ENCODE results near the gene SLC50A1.
"Not testable (repeated sequence)": the region's sequence is repeated elsewhere in the genome, so short reads cannot be mapped to it uniquely, and the experiment has no call there.

SLC50A1 gene

GRCh38 chr1:155137154-155137949 is 1.7 kb downstream of the SLC50A1 start:
- DNase-seq, result no peak

DNA sequence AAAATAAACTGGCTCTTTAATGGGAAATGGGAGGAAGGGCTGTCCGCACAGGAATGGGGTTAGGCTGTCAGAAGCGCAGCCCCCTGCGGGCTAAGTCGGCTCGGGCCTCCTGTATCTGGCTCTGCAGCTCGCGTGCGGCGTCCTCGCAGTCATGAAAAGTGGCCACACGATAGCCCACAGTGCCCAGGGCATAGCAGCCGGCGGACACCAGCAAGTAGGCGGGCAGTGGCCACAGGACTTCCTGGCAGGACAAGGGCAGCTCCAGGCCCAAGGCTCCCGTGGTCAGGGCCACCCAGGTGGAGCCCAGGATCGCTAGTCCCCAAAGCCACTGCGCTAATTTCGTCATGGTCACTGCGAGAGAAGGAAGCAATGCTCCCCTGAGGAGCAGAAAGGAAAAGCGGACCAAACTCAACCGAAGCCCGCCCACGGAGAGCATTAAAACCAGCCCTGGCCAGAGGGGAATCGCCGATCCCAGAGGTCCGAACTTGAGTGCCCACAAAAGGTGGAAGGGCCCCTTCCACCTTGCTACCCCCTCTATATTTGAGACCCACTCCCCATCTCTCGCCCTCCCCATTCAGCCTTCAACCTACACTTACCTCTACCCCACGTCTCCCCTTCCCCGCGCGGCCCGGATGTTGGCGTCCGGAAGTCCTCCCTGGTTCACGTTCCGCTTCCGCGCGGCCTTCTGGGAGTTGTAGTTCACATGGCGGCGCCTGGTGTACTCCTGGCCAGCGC is 4.4 kb downstream of the SLC50A1 start, which contains the start of gene DPM3:
TSS of gene DPM3 (minus strand) at position 637 of the 735 bp plus-strand sequence. CDS start at position 346, 291 bp downstream.
- peak; percentile 74 for DNase-seq

GRCh38 chr1:155140630-155140953 is 4.9 kb downstream of the SLC50A1 start:
- no peak for DNase-seq

DNA sequence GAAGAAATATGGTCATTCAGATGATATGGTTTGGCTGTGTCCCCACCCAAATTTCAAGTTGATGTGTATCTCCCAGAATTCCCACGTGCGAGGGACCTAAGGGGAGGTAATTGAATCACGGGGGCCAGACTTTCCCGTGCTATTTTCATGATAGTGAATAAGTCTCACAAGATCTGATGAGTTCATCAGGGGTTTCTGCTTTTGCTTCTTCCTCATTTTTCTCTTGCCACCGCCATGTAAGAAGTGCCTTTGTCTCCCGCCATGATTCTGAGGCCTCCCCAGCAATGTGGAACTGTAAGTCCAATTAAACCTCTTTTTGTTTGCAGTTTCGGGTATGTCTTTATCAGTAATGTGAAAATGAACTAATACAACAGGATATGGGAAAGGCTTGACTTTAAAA is 6.1 kb downstream of the SLC50A1 start:
- no peak for DNase-seq

DNA sequence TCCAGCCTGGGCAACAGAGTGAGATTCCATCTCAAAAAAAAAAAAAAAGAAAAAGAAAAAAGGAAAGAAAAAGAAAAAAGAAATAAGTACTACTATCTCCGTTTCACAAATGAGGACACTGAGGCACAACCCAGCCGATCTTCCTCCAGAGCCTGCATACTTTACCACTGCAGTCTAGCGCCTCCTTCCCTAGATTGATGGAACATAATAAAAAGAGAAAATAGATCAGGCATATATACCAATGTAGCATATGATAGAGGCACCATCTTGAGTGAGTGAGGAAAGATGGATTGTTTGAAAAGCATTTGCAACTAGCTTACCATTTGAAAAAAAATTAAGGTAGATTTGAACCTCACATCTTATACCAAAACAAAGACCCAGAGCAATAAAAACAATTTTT is 9.8 kb downstream of the SLC50A1 start:
- DNase-seq, result no peak

GRCh38 chr1:155155996-155156643 is 20.5 kb downstream of the SLC50A1 start:
- not testable (repeated sequence) for DNase-seq

DNA sequence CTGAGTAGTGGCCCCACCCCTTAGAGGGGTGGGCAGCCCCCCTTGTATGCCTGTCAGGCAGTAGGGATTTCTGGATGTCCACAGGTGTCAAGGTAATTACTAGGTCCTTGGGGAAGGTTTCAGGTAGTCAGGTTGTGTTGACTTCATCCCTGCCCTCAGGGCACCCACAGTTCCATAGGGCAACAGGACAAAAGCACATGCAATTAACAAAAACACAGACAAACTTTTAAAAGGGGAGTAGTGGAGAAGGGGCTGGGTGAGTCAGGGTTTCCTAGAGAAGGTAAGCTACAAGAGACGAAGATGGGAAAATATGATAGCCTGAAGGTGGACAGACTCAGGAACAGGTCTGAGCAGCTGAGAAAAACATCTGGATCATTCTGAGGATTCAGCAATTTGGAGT is 23.3 kb downstream of the SLC50A1 start:
- no peak for DNase-seq

- no peak for DNase-seq
Measured at GRCh38 chr1:155160128-155160527, 24.5 kb downstream of the SLC50A1 start.

- DNase-seq, result not testable (repeated sequence)
Measured at GRCh38 chr1:155162631-155163030, 27.0 kb downstream of the SLC50A1 start.

DNA sequence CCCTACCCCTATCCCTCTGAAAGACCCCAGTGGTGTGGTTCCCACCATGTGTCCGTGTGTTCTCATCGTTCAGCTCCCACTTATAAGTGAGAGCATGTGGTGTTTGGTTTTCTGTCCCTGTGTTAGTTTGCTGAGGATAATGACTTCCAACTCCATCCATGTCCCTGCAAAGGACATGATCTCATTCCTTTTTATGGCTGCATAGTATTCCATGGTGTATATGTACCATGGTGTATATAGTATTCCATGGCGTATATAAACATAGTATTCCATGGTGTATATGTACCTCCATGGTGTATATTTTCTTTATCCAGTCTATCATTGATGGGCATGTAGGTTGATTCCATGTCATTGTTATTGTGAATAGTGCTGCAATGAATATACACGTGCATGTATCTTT is 28.1 kb downstream of the SLC50A1 start:
- not testable (repeated sequence) for DNase-seq

GRCh38 chr1:155164625-155165024 is 29.0 kb downstream of the SLC50A1 start:
- DNase-seq, result not testable (repeated sequence)

DNA sequence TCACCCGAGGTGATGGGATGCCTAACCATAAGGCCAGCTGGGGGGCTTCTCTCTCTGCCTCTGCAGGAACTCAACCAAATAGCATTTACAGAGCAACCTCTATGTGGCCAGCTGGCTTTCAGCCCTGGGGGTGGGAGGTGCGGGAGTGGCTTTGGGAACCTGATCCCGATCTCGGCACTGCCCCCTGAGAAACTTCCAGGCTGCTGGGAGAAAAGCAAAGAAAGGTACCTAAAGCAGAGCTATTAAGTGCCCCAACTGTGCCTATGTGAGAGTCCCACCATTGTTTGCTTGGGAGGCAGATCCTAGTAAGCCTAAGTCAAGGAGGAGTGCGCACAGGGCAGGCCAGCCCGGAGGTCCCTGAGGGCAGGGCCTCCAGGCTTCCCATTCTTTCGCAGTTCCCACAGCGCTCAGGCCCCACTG is 30.4 kb downstream of the SLC50A1 start:
- DNase-seq, result no peak

DNA sequence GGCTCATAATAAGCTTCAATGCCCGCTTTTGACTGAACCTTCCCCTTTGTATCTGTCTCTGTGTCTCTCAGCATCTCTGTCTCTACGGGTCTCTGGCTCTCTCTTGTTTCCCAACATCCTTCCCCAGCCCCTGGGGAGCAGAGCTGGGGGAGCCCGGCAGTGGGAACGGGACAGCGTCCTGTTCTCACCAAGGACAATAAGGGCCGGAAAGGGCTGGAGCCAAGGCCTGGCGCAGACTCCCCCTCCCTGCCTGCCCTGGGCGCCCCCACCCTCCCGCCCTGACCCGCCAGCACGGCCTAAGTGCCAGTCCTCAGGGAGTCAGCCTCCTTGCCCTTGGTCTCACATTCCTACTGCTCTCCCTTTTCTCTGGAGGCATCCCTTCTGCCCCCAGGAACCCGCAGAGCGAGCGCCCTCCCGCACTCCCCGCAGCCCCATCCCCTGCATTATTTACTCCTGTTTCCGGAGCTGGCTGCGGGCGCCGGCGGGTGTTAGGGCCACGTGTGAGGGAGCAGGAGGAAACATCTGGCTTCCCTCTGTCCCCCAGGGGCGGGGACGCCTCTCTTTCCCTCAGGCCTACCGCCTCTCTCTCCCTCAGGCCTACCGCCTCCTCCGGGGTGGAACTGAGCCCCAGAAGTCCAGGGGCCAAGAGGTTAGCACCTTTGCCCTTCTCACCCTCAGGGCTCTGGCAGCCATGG is 31.0 kb downstream of the SLC50A1 start:
- DNase-seq, result peak; percentile 54

DNA sequence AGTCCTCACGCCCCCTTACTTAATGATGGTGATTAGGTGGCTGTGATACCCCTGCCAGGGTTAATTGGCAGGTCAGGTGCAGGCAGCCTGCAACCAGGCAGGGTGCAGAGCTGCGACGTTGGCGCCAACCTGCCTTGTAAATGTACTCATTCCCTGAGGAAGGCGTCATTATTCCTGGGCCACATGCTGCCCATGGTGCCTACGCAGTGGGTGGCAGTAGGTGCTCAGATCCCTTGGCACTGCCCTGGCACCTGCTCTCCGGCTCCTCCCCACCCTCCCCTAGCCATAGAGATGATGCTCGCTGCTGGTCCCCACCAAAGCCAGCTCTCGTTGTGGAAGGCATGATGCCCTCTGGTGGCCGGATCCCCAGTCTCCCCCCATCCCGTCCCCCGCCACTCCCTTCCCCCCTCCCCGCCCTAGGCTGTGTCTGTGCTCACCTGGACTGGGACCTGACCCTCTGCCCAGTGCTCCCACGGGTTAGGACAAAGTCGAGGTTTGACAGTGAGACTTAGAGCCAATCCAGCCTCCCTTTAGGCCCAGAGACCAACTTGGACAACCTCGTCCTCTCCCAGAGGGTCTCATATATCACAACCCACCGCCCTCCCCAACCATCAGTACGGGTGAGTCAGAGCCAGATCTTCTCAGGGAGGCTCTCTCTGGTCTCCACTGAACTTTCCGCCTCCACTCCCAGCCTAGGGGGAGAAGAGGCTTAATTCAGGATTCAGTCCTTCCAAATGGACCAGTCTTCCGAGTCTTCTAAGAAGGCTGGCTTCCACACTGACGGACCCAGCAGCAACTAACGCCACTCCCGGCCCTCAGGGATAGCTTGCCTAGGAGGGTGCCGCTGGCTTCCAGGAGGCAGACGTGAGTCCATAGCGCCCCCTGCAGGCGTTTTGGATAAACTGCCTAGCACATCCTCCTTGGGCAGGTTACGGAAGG is 31.8 kb downstream of the SLC50A1 start:
- peak; percentile 92 for DNase-seq

GRCh38 chr1:155168105-155168445 is 32.4 kb downstream of the SLC50A1 start:
- not testable (repeated sequence) for DNase-seq

GRCh38 chr1:155168456-155169210 is 33.0 kb downstream of the SLC50A1 start:
- DNase-seq, result no peak

DNA sequence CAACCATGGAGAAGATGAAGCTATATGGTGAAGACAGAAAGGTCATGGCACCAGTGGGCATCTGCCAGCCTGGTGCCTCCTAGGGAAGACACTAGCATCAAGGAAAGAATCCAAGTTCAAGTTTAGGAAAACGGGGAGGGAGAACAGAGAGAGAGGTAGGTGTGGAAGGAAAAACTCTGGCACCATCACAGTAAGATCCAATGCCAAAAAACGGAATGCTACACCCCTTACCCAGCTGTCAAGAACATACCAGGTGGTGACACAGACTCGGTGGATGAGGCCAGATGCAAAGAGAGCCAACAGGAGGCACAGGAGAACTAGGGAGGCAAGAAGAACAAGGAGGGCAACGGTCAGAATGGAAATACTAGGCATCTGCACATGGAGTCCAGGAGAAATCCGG is 33.9 kb downstream of the SLC50A1 start:
- no peak for DNase-seq

GRCh38 chr1:155170101-155170785 is 34.6 kb downstream of the SLC50A1 start:
- no peak for DNase-seq

- no peak for DNase-seq
Measured at GRCh38 chr1:155170806-155171205, 35.2 kb downstream of the SLC50A1 start.

Data from KG1 (cell line).